Small intestine (tissue), 7 donors: ENCODE measurements around the gene EHD4. TPM values are rescaled to one million over a fixed set of nuclear protein-coding genes. Genes with fewer than 3 reads are reported as not detected.
A peak's percentile ranks its signal among the peaks of the same experiment; 100 is the strongest.

ENCODE experiments used
- DNase-seq, 2 donors: peaks; one replicate each; pipeline versions ENCODE4 v3.0.0 to v3.0.0-alpha.2; 2013
- FAIRE-seq: peaks from 2 replicates; lab custom pipeline; 2012; peaks lifted over from hg19 to GRCh38; lab: Jason Lieb, UNC
- H3K27ac ChIP-seq, 3 donors: one replicate each; pipeline ENCODE4 v1.5.1; 2013; ENCODE audit warnings: low read length in 2 of 3, mild to moderate bottlenecking in 2 of 3, control low read depth in 1 of 3, inconsistent platforms in 1 of 3, low read depth in 1 of 3, moderate library complexity in 1 of 3
- H3K27me3 ChIP-seq, 3 donors: one replicate each; pipeline ENCODE4 v1.6.1; 2013; ENCODE audit warnings: low read length in 3 of 3, inconsistent platforms in 1 of 3; ENCODE audit not compliant: control insufficient read depth in 3 of 3, insufficient read depth in 3 of 3
- H3K36me3 ChIP-seq, 3 donors: one replicate each; pipeline ENCODE4 v1.6.1; 2013; ENCODE audit warnings: low read length in 3 of 3, inconsistent platforms in 1 of 3, low read depth in 1 of 3, mild to moderate bottlenecking in 1 of 3, moderate library complexity in 1 of 3; ENCODE audit not compliant: control insufficient read depth in 3 of 3, insufficient read depth in 2 of 3
- H3K4me1 ChIP-seq, 3 donors: one replicate each; pipeline ENCODE4 v1.6.1; 2013; ENCODE audit warnings: low read length in 2 of 3, inconsistent platforms in 1 of 3, low read depth in 1 of 3, mild to moderate bottlenecking in 1 of 3, moderate library complexity in 1 of 3; ENCODE audit not compliant: control insufficient read depth in 3 of 3, insufficient read depth in 2 of 3
- H3K4me3 ChIP-seq, 3 donors: one replicate each; pipeline ENCODE4 v1.5.1; 2013; ENCODE audit warnings: low read length in 3 of 3, control low read depth in 1 of 3, inconsistent platforms in 1 of 3, low read depth in 1 of 3, mild to moderate bottlenecking in 1 of 3, moderate library complexity in 1 of 3
- H3K9me3 ChIP-seq, 2 donors: one replicate each; pipeline ENCODE4 v1.6.1; 2013; ENCODE audit warnings: low read depth in 1 of 2, low read length in 1 of 2; ENCODE audit not compliant: control insufficient read depth in 2 of 2, insufficient read depth in 1 of 2
- WGBS, 3 donors: extraction: QIAGEN DNeasy Blood & Tissue Kit; methylation state at CpG; one replicate each; pipeline ENCODE4 v1.1.7; 2013; 5-methylcytosine and 5-hydroxymethylcytosine counted together
- polyA plus RNA-seq, 4 donors: library from polyadenylated mRNA; stranded (reverse) in 3 of 4; unstranded in 1 of 4; fragments of 200-250 nt in 3 of 4; fragments of 120-200 nt in 1 of 4; gene quantifications; one replicate each; pipeline versions ENCODE4 v1.2.1 to v1.2.3, GENCODE V29; 2013
- donor health status: healthy with polysubstance abuse.
- donor health status: control.
- donor health status: control.
- donor health status: Bipolar disorder and iron deficiency.
- donor health status: healthy.

Gene EHD4
- polyA plus RNA-seq, 4 donors, result 9.4 to 14.1 (median 11.5) TPM

GRCh38 chr15:41871175-41871905 is 101.0 kb downstream of the EHD4 start:
- FAIRE-seq (no peak), DNase-seq (no peak)
- Histone ChIP-seq H3K4me1 (peaks cover 0 to 3% (median 0%) of the 10 kb centered on the region in 3 donors), H3K9me3 (no peaks in the 10 kb centered on the region), H3K4me3 (no peak overlapping the region), H3K27ac (no peak overlapping the region), H3K27me3 (no peaks in the 10 kb centered on the region), H3K36me3 (no peaks in the 10 kb centered on the region)
- WGBS, 3 donors, result 91 to 93% (median 92%) methylated on average over 14 to 19 of the region's 19 CpGs

DNA sequence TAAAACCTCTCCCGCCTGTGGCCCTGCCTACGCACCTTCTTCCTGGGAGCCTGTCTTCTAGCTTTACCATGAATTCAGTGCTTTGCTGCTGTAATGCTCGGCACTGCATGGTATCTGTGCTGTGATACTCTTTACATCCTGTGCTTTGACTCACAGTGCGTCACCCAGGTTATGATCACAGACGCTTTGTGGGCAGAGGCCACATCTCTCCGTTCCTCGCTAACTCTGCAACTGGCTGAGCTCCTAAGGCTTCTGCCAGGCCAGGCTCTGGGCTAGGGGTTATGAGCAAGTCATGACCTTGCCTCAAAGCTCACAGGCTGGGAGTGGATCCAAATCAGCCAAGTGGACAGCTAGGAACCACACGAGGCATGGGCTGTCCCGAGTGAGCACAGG is 101.7 kb downstream of the EHD4 start:
- H3K36me3 ChIP-seq, result no peaks in the 10 kb centered on the region
- 71 to 79% (median 73%) methylated on average over 9 of the region's 9 CpGs for WGBS, 3 donors
- no peaks in the 10 kb centered on the region for H3K27me3 ChIP-seq
- peaks cover 0 to 10% (median 0%) of the 10 kb centered on the region in 3 donors for H3K4me1 ChIP-seq
- H3K9me3 ChIP-seq, result no peaks in the 10 kb centered on the region
- FAIRE-seq, result no peak
- no peak overlapping the region for H3K27ac ChIP-seq
- peak in 1 of 2 donors; percentile 29 for DNase-seq
- no peak overlapping the region for H3K4me3 ChIP-seq

DNA sequence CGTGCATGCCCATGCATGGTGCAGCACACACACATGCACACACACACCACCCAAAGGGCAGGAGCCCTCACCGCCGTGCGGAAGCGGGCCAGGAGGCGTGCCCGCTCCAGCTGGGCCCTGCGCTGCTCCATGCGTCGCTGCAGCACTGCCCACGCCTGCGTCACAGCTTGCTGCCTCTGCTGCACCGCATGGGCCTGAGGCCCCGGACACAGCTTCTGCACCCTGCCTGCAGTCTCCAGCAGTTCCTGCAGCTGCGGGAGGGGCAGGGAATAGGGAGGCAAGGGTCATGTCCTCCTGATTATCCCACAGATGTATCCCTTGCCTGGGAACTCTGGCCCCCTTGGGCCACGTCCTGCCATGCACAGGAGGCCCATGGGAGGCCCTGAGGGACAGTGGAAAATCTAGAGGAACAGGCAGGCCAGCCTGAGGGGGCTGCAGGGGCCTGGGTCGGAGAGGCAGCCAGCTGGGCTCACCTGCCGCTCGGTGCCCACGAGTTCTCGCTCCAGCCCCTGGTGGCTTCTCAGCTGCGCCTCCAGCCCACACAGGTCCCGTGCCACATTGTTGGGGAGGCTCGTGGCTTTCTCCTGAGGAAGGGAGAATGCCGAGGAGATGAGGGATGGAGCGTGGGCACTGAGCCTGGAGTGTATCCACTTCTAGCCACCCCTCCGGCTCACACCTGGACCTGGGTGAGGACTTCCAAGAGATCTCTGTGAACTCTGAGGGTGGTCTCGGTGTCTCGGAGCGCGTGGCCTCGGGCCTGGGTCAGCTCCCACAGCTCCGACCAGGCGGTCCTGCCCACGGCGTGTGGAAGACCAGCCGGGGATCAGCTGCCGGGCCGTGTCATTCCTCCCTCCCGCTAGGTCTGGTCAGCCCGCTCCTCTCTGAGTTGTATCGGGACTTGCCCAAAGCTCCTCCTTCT is 102.3 kb downstream of the EHD4 start:
- 85 to 86% (median 86%) methylated on average over 39 to 42 of the region's 42 CpGs for WGBS, 3 donors
- no peak for FAIRE-seq
- DNase-seq, result no peak
- Histone ChIP-seq H3K27ac (no peak overlapping the region), H3K27me3 (no peaks in the 10 kb centered on the region), H3K4me3 (no peak overlapping the region), H3K36me3 (no peaks in the 10 kb centered on the region), H3K9me3 (no peaks in the 10 kb centered on the region), H3K4me1 (peaks cover 0 to 12% (median 0%) of the 10 kb centered on the region in 3 donors)

GRCh38 chr15:41868321-41868720 is 104.0 kb downstream of the EHD4 start:
- FAIRE-seq, result no peak
- no peaks in the 10 kb centered on the region for H3K27me3 ChIP-seq
- H3K36me3 ChIP-seq, result peaks cover 0 to 3% (median 0%) of the 10 kb centered on the region in 3 donors
- WGBS, 3 donors, result 83 to 92% (median 88%) methylated on average over 12 to 15 of the region's 15 CpGs
- peaks cover 0 to 12% (median 0%) of the 10 kb centered on the region in 3 donors for H3K4me1 ChIP-seq
- no peaks in the 10 kb centered on the region for H3K9me3 ChIP-seq
- no peak overlapping the region for H3K4me3 ChIP-seq
- DNase-seq, result no peak
- no peak overlapping the region for H3K27ac ChIP-seq

DNA sequence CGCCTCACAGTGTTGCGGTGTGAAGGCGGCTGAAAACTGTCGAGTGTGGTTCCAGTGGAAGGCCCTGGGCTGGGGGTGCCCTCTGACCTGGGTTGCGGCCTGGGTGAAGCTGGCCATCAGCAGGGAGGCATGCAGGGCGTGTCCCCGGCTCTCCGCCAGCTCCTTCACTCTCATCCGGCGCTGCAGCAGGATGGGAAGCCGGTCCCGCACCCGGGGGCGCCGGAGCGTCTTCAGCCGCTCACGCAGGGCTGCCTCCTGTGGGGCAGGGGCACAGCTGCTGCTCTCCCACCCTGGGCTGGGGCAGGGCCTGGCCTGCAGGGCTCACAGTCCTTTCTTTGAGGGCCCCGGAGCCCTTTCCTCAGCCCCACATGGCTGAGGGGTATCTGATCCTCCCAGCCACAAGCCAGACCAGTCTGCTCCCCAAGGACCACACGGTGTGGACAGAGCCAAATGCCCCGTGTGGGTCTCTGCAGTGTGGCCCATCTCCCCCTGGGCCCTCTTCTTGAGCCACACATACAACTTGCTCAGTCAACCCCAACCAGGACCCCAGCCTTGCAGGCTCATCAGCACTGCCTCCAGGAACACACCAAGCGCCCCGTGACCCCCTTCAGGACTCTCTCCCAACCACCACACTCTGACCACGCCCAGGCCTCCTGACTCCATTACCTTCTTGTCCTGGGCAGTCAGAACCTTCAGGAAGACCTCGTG is 105.3 kb downstream of the EHD4 start:
- H3K27me3 ChIP-seq, result no peaks in the 10 kb centered on the region
- DNase-seq (no peak), FAIRE-seq (no peak)
- H3K27ac ChIP-seq, result no peak overlapping the region
- peaks cover 0 to 12% (median 0%) of the 10 kb centered on the region in 3 donors for H3K4me1 ChIP-seq
- no peaks in the 10 kb centered on the region for H3K9me3 ChIP-seq
- no peak overlapping the region for H3K4me3 ChIP-seq
- WGBS, 3 donors, result 83 to 85% (median 84%) methylated on average over 17 to 25 of the region's 25 CpGs
- peaks cover 0 to 3% (median 0%) of the 10 kb centered on the region in 3 donors for H3K36me3 ChIP-seq

DNA sequence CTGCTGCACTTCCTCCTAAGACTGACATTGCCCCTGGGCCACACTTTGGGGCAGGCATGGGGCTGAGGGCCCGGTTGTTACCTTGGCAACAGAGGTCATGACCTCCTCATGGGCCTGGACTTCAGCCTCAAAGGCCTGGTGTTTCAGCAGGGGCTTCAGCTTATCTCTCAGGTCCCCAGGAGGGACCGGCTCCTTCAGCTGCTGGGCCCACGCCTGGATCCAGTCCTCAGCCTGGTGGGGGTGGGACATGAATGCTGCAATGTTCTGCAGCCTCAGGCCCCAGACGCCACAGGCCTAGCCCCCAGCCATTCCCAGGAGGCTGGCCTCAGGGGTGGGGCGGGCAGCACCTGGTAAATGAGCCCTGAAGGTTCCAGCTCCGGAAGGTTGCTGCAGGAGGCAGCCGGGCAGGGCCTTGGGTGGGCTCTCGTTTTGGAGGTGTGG is 106.1 kb downstream of the EHD4 start:
- Histone ChIP-seq H3K27ac (no peak overlapping the region), H3K36me3 (peaks cover 0 to 3% (median 0%) of the 10 kb centered on the region in 3 donors), H3K4me3 (no peak overlapping the region), H3K4me1 (peaks cover 0 to 12% (median 0%) of the 10 kb centered on the region in 3 donors), H3K9me3 (no peaks in the 10 kb centered on the region), H3K27me3 (no peaks in the 10 kb centered on the region)
- FAIRE-seq (no peak), DNase-seq (peak in 1 of 2 donors; percentile 51)
- WGBS, 3 donors, result 55 to 70% (median 65%) methylated on average over 8 of the region's 8 CpGs

- 82 to 83% (median 82%) methylated on average over 18 of the region's 18 CpGs for WGBS, 3 donors
- no peak overlapping the region for H3K4me3 ChIP-seq
- no peak overlapping the region for H3K27ac ChIP-seq
- no peak for DNase-seq
- no peaks in the 10 kb centered on the region for H3K27me3 ChIP-seq
- peaks cover 0 to 12% (median 0%) of the 10 kb centered on the region in 3 donors for H3K4me1 ChIP-seq
- no peak for FAIRE-seq
- H3K9me3 ChIP-seq, result no peaks in the 10 kb centered on the region
- peaks cover 0 to 3% (median 0%) of the 10 kb centered on the region in 3 donors for H3K36me3 ChIP-seq
Observed at GRCh38 chr15:41865490-41866055, 106.8 kb downstream of the EHD4 start.
